Stimulated activated CD4-positive, alpha-beta T cell treated with anti-CD3 and anti-CD28 coated beads, Interleukin-12 subunit alpha, Interleukin-12 subunit beta, amount 100 ng/mL, for 24 hours (primary cell): ENCODE data around the gene DAZAP1.
"Not testable (repeated sequence)": the region's sequence is repeated elsewhere in the genome, so short reads cannot be mapped to it uniquely, and the experiment has no call there.

Source experiments
- DNase-seq, 2 experiments: peaks; one replicate each; pipeline ENCODE4 v3.0.0-alpha.2; 2020; ENCODE audit warnings: low read depth in 2 of 2

DAZAP1 gene

GRCh38 chr19:1425102-1425837 lies 17.9 kb downstream of the DAZAP1 start:
- no peak for DNase-seq

- no peak for DNase-seq
These were observed 18.5 kb downstream of the DAZAP1 start for GRCh38 chr19:1425902-1426301.

GRCh38 chr19:1426736-1427135 lies 19.4 kb downstream of the DAZAP1 start:
- no peak for DNase-seq

- no peak for DNase-seq
These were observed 20.0 kb downstream of the DAZAP1 start for GRCh38 chr19:1427221-1427920.

GRCh38 chr19:1428738-1429391 lies 21.5 kb downstream of the DAZAP1 start:
- no peak for DNase-seq

- DNase-seq = no peak
These were observed 22.4 kb downstream of the DAZAP1 start for GRCh38 chr19:1429750-1430149.

- no peak for DNase-seq
These were observed 22.9 kb downstream of the DAZAP1 start for GRCh38 chr19:1430246-1430645.

- no peak for DNase-seq
These were observed 24.5 kb downstream of the DAZAP1 start for GRCh38 chr19:1431759-1432506.

GRCh38 chr19:1432507-1432887 lies 25.1 kb downstream of the DAZAP1 start:
- no peak for DNase-seq

GRCh38 chr19:1433119-1434039 lies 26.0 kb downstream of the DAZAP1 start:
- DNase-seq = no peak

GRCh38 chr19:1434040-1434366 lies 26.6 kb downstream of the DAZAP1 start:
- DNase-seq = no peak

GRCh38 chr19:1434577-1435060 lies 27.2 kb downstream of the DAZAP1 start:
- no peak for DNase-seq

- DNase-seq = no peak
These were observed 28.1 kb downstream of the DAZAP1 start for GRCh38 chr19:1435378-1435989.

- no peak for DNase-seq
These were observed 30.2 kb downstream of the DAZAP1 start for GRCh38 chr19:1437609-1438008.

GRCh38 chr19:1438035-1438932 lies 30.9 kb downstream of the DAZAP1 start, which contains the start of gene RPS15:
TSS of gene RPS15 (plus strand) at chr19:1438396. CDS start at chr19:1438426, 30 bp downstream.
- DNase-seq = peak; percentile 89 to 92

- DNase-seq = no peak
These were observed 31.6 kb downstream of the DAZAP1 start for GRCh38 chr19:1438933-1439354.

- DNase-seq = not testable (repeated sequence)
These were observed 32.4 kb downstream of the DAZAP1 start for GRCh38 chr19:1439525-1440417.

- no peak for DNase-seq
These were observed 33.0 kb downstream of the DAZAP1 start for GRCh38 chr19:1440418-1440801.
